Neural progenitor cell (in vitro differentiated cells): ENCODE measurements around the gene SWI5. TPM values are rescaled to one million over a fixed set of nuclear protein-coding genes. Genes with fewer than 3 reads are reported as not detected.
A peak's percentile ranks its signal among the peaks of the same experiment; 100 is the strongest.

Source experiments
- DNase-seq: peaks from one replicate; pipeline ENCODE4 v3.0.0-alpha.2; 2016; ENCODE audit warnings: low spot score
- H2AFZ ChIP-seq: fragments of 200-600 bp; sonication (generic); replicated peaks from 2 replicates; pipeline ENCODE4 v1.6.1; 2016; ENCODE audit warnings: antibody characterized with exemption
- H3F3A ChIP-seq: fragments of 200-600 bp; sonication (generic); 2 replicates; pipeline ENCODE4 v1.6.1; 2016; ENCODE audit warnings: antibody characterized with exemption, low read depth
- H3K27ac ChIP-seq: fragments of 200-600 bp; sonication (generic); 2 replicates; pipeline ENCODE4 v1.5.1; 2016; ENCODE audit warnings: mild to moderate bottlenecking
- H3K27me3 ChIP-seq: fragments of 200-600 bp; sonication (generic); 2 replicates; pipeline ENCODE4 v1.6.1; 2016; ENCODE audit warnings: mild to moderate bottlenecking, moderate library complexity
- H3K36me3 ChIP-seq: fragments of 200-600 bp; sonication (generic); 2 replicates; pipeline ENCODE4 v1.5.1; 2016
- H3K4me1 ChIP-seq: fragments of 200-600 bp; sonication (generic); 2 replicates; pipeline ENCODE4 v1.6.1; 2016; ENCODE audit warnings: mixed run types
- H3K4me2 ChIP-seq: fragments of 200-600 bp; sonication (generic); 2 replicates; pipeline ENCODE4 v1.6.1; 2016
- H3K4me3 ChIP-seq: fragments of 200-600 bp; sonication (generic); 2 replicates; pipeline ENCODE4 v1.5.1; 2016
- H3K79me2 ChIP-seq: fragments of 200-600 bp; sonication (generic); 2 replicates; pipeline ENCODE4 v1.6.1; 2016; ENCODE audit warnings: low read depth
- H3K9ac ChIP-seq: fragments of 200-600 bp; sonication (generic); 2 replicates; pipeline ENCODE4 v1.6.1; 2016
- H3K9me3 ChIP-seq: fragments of 200-600 bp; sonication (generic); 2 replicates; pipeline ENCODE4 v1.5.1; 2016; ENCODE audit warnings: low read depth
- H4K20me1 ChIP-seq: fragments of 200-600 bp; sonication (generic); 2 replicates; pipeline ENCODE4 v1.6.1; 2016; ENCODE audit warnings: low read depth
- H3K27ac Mint-ChIP-seq: 3 replicates; pipeline ENCODE4 v1.8.0; 2021; ENCODE audit warnings: mixed read lengths
- H3K27me3 Mint-ChIP-seq: 2 replicates; pipeline ENCODE4 v1.8.0; 2022; ENCODE audit warnings: low read depth, mild to moderate bottlenecking, inconsistent platforms, moderate library complexity, mixed read lengths; ENCODE audit not compliant: insufficient read depth
- H3K36me3 Mint-ChIP-seq: 3 replicates; pipeline ENCODE4 v1.8.0; 2021; ENCODE audit warnings: mixed read lengths
- H3K4me1 Mint-ChIP-seq: 3 replicates; pipeline ENCODE4 v1.8.0; 2021; ENCODE audit warnings: mixed read lengths
- H3K4me3 Mint-ChIP-seq: 3 replicates; pipeline ENCODE4 v1.8.0; 2021; ENCODE audit warnings: mild to moderate bottlenecking, moderate library complexity, mixed read lengths
- H3K9me3 Mint-ChIP-seq: 3 replicates; pipeline ENCODE4 v1.8.0; 2020; ENCODE audit warnings: mixed read lengths
- EZH2 ChIP-seq: fragments of 200-600 bp; sonication (generic); IDR thresholded peaks from 2 replicates; pipeline ENCODE4 v1.6.1; 2017; ENCODE audit warnings: antibody characterized with exemption, mild to moderate bottlenecking, moderate library complexity
- EZH2phosphoT487 ChIP-seq: fragments of 200-600 bp; sonication (generic); IDR thresholded peaks from 2 replicates; pipeline ENCODE4 v1.6.1; 2017; ENCODE audit warnings: antibody characterized with exemption
- total RNA-seq: library from RNA; depleted of rRNA; stranded (reverse); fragments of >200 nt; gene quantifications from 2 replicates; pipeline ENCODE4 v1.2.3, GENCODE V29; 2015; ENCODE audit warnings: low replicate concordance
- TF ChIP-seq, protein P1 (sequence below): fragments of 200-600 bp; sonication (generic); IDR thresholded peaks from 2 replicates; pipeline ENCODE4 v1.5.1; 2017; ENCODE audit warnings: antibody characterized with exemption, mild to moderate bottlenecking

SWI5 gene
- total RNA-seq, 1 donor from 2014 or later, result 15.0 TPM

DNA sequence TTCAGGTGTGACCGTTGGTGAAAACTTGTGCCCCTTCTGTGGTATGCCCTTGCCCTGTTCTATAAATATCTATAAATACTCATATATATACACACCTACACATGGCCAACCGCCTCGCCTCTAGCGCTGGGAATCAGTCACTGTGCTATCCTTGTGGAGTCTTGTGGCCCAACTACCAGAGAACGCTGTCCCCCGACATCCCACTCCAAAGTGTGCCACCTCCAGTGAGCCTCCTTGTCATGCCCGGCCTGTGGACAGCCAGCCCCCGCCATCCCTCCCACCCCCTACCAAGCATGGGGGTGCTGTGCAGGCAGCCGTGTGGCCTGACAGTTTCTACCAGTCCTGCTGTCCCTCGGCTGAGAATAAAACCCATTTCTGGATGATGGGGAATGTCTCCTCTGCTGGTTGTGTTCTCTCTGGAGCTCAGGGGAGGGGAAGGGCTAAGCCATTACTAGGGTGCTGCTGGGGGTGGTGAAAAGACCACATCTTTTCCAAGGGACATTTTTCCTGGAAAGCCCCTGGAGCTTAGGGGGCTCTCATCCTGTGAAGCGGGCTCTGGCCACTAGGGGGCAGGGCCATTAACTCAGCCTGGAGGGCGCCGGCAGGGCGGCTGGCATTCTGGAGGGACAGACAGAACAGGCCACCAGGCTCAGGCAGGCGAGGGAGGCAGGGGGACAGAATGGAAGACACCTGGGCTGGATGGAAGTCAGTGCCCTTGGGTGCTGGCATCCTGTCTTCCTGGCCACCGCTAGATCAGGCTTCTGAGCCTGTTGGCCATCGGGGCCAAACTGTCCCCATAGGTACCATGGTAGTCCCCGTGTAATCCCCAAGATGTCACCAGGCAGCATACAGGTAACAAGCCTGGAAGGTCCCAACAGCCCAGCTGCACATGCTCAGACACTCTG is 21.0 kb upstream of the SWI5 start:
- Histone ChIP-seq H3K79me2 (no peaks in the 10 kb centered on the region), H3K4me3 (no peak overlapping the region), H2AFZ (no peak overlapping the region), H4K20me1 (peaks cover 24% of the 10 kb centered on the region), H3K4me1 (peaks cover 7% of the 10 kb centered on the region), H3K36me3 (no peaks in the 10 kb centered on the region), H3K4me2 (no peak overlapping the region), H3K9me3 (no peaks in the 10 kb centered on the region), H3F3A (peaks cover 6% of the 10 kb centered on the region), H3K9ac (no peak overlapping the region), H3K27me3 (peaks cover 12% of the 10 kb centered on the region), H3K27ac (no peak overlapping the region)
- TF ChIP-seq EZH2, result no peak
- TF ChIP-seq, protein P1, sequence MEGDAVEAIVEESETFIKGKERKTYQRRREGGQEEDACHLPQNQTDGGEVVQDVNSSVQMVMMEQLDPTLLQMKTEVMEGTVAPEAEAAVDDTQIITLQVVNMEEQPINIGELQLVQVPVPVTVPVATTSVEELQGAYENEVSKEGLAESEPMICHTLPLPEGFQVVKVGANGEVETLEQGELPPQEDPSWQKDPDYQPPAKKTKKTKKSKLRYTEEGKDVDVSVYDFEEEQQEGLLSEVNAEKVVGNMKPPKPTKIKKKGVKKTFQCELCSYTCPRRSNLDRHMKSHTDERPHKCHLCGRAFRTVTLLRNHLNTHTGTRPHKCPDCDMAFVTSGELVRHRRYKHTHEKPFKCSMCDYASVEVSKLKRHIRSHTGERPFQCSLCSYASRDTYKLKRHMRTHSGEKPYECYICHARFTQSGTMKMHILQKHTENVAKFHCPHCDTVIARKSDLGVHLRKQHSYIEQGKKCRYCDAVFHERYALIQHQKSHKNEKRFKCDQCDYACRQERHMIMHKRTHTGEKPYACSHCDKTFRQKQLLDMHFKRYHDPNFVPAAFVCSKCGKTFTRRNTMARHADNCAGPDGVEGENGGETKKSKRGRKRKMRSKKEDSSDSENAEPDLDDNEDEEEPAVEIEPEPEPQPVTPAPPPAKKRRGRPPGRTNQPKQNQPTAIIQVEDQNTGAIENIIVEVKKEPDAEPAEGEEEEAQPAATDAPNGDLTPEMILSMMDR, result peak; percentile 91
- TF ChIP-seq EZH2phosphoT487, result no peak
- Mint-ChIP-seq H3K27ac (no peak overlapping the region), H3K9me3 (no peaks in the 10 kb centered on the region), H3K27me3 (peaks cover 5% of the 10 kb centered on the region), H3K36me3 (peaks cover 17% of the 10 kb centered on the region), H3K4me1 (peaks cover 10% of the 10 kb centered on the region), H3K4me3 (no peak overlapping the region)
- DNase-seq, result peak; percentile 89

- H3K9me3 ChIP-seq, result no peaks in the 10 kb centered on the region
- H3K4me3 ChIP-seq, result no peak overlapping the region
- H3K36me3 ChIP-seq, result no peaks in the 10 kb centered on the region
- peaks cover 15% of the 10 kb centered on the region for H4K20me1 ChIP-seq
- no peak for DNase-seq
- no peaks in the 10 kb centered on the region for H3K4me1 ChIP-seq
- no peaks in the 10 kb centered on the region for H3K9me3 Mint-ChIP-seq
- H3K4me3 Mint-ChIP-seq, result peak overlapping the region; percentile 64
- TF ChIP-seq EZH2 (no peak), EZH2phosphoT487 (no peak)
- TF ChIP-seq, protein P1, result no peak
- H3K27me3 ChIP-seq, result no peaks in the 10 kb centered on the region
- peaks cover 5% of the 10 kb centered on the region for H3K4me1 Mint-ChIP-seq
- no peak overlapping the region for H3K27ac Mint-ChIP-seq
- H3K27me3 Mint-ChIP-seq, result peaks cover 8% of the 10 kb centered on the region
- peaks cover 5% of the 10 kb centered on the region for H3F3A ChIP-seq
- no peak overlapping the region for H2AFZ ChIP-seq
- no peak overlapping the region for H3K4me2 ChIP-seq
- no peak overlapping the region for H3K9ac ChIP-seq
- no peaks in the 10 kb centered on the region for H3K79me2 ChIP-seq
- peaks cover 20% of the 10 kb centered on the region for H3K36me3 Mint-ChIP-seq
- H3K27ac ChIP-seq, result no peak overlapping the region
These were observed 18.8 kb upstream of the SWI5 start for GRCh38 chr9:128257086-128257825.

- H3K36me3 Mint-ChIP-seq, result peaks cover 23% of the 10 kb centered on the region
- H3K27ac Mint-ChIP-seq, result no peak overlapping the region
- no peak for TF ChIP-seq EZH2
These were observed 18.2 kb upstream of the SWI5 start for GRCh38 chr9:128257907-128258306.

More at GRCh38 chr9:128257907-128258306, 18.2 kb upstream of the SWI5 start:
- no peak overlapping the region for H2AFZ ChIP-seq
- peaks cover 8% of the 10 kb centered on the region for H3K27me3 Mint-ChIP-seq
- no peak overlapping the region for H3K9ac ChIP-seq
- no peaks in the 10 kb centered on the region for H3K79me2 ChIP-seq
- H4K20me1 ChIP-seq, result peaks cover 15% of the 10 kb centered on the region
- DNase-seq, result no peak
- peak overlapping the region; percentile 64 for H3K4me3 Mint-ChIP-seq
- peaks cover 5% of the 10 kb centered on the region for H3F3A ChIP-seq
- peaks cover 5% of the 10 kb centered on the region for H3K4me1 Mint-ChIP-seq
- H3K9me3 ChIP-seq, result no peaks in the 10 kb centered on the region
- H3K4me3 ChIP-seq, result no peak overlapping the region
- no peaks in the 10 kb centered on the region for H3K36me3 ChIP-seq
- no peaks in the 10 kb centered on the region for H3K27me3 ChIP-seq
- H3K27ac ChIP-seq, result no peak overlapping the region
- H3K4me1 ChIP-seq, result no peaks in the 10 kb centered on the region
- no peak overlapping the region for H3K4me2 ChIP-seq
- no peaks in the 10 kb centered on the region for H3K9me3 Mint-ChIP-seq
